Fibroblast of pulmonary artery (primary cell): ENCODE results near the gene WDR47.
"Not testable (repeated sequence)": the region's sequence is repeated elsewhere in the genome, so short reads cannot be mapped to it uniquely, and the experiment has no call there.

ENCODE experiments used
- DNase-seq: peaks from one replicate; pipeline ENCODE4 v3.0.0-alpha.2; 2010; ENCODE audit warnings: low read depth
- H3K4me3 ChIP-seq: replicated peaks from 2 replicates; pipeline ENCODE4 v1.5.1; 2011; ENCODE audit warnings: low read depth, mild to moderate bottlenecking, control low read depth, low read length, moderate library complexity
- CTCF ChIP-seq: IDR thresholded peaks from 2 replicates; pipeline ENCODE4 v1.5.1; 2011; ENCODE audit warnings: mild to moderate bottlenecking, control low read depth, low read length, inconsistent platforms; ENCODE audit errors: missing control alignments

WDR47 gene

DNA sequence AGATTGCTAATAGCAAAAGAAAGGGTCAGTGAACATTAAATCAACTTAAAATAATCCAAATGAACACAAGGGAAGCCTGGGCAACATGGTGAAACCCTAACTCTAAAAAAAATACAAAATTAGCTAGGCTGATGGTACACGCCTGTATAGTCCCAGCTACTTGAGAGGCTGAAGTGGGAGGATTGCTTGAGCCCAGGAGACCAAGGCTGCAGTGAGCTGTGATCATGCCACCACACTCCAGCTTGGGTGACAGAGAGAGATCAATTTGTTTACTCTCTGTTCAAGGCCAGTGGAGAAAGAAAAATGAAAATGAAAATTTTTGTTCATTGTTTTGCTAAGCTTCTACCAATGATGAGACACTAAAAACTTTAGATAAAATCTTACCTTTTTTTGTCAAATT is 24.8 kb downstream of the WDR47 start:
- no peak for DNase-seq
- no peak for TF ChIP-seq CTCF
- no peak overlapping the region for H3K4me3 ChIP-seq

DNA sequence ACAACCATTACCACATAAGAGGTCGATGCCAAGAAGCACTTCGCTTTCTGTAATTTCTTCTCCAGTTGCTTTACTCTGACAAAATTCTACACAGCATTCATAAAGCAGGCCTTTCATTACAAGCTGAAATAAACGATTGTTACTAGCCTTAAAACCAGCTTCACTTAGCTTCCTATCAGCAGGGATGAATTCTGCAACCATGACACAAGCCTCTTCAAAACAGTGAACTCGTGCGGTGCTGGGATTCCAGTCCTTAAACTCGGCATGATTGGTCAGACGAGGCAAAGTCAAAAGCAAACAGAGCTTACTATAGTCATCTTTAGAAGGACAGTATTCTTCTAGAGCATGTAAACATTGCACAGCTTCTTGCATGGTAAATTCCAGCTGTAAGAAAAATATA is 30.6 kb downstream of the WDR47 start:
- no peak for DNase-seq
- no peak overlapping the region for H3K4me3 ChIP-seq
- TF ChIP-seq CTCF: no peak

DNA sequence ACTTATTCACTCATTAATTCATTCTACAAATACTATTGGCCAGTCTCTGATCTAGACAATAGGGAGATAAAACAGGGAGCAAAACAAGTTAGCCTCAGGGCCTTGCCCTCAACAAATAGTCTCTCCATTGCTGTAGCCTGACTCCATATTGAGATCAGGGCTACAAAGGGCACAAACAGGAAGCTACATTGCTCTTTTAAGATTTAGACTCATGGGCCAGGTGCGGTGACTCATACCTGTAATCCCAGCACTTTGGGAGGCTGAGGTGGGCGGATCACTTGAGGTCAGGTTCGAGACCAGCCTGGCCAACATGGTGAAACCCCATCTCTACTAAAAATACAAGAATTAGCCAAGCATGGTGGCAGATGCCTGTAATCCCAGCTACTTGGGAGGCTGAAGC is 45.3 kb downstream of the WDR47 start:
- not testable (repeated sequence) for DNase-seq, H3K4me3 ChIP-seq

GRCh38 chr1:108983114-108983513 is 58.8 kb downstream of the WDR47 start:
- no peak for DNase-seq
- no peak overlapping the region for H3K4me3 ChIP-seq
- no peak for TF ChIP-seq CTCF

GRCh38 chr1:108976658-108977057 is 65.2 kb downstream of the WDR47 start:
- no peak for TF ChIP-seq CTCF
- no peak overlapping the region for H3K4me3 ChIP-seq
- DNase-seq: no peak

DNA sequence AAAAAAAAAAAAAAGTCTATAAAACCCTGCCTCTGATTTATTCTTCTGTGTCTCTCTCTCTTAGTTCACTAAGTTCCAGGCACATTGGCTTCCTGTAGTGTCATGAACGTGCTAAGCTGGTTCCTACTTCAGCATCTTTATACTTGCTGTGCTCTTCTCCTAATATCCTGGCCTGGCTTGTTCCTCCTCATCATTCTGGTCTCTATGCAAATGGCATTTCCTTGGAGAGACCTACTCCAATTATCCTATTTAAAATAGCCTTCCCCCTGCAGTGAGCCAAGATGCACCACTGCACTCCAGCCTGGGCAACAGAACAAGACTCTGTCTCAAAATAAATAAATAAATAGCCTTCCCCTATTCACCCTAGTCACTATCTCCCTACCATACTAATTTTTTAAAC is 69.0 kb downstream of the WDR47 start:
- no peak for TF ChIP-seq CTCF
- no peak for DNase-seq
- no peak overlapping the region for H3K4me3 ChIP-seq

GRCh38 chr1:108969346-108969745 is 72.6 kb downstream of the WDR47 start:
- H3K4me3 ChIP-seq: no peak overlapping the region
- TF ChIP-seq CTCF: no peak
- DNase-seq: no peak
